Heart left ventricle (tissue), 13 donors: ENCODE measurements around the gene CDH23.

Experiments
- POLR2A ChIP-seq, 2 donors: fragments of 450-650 bp; IDR thresholded peaks; one replicate each; pipeline ENCODE4 v1.6.1; 2017; ENCODE audit warnings: antibody characterized with exemption in 2 of 2, mild to moderate bottlenecking in 2 of 2, moderate library complexity in 2 of 2
- TF ChIP-seq, protein P1 (sequence below), 12 donors: fragments of 200-600 bp; sonication (generic) in 4 of 12; IDR thresholded peaks; one replicate each; pipeline versions ENCODE4 v1.5.0 to v1.8.0; 2018 to 2022; ENCODE audit warnings: antibody characterized with exemption in 12 of 12, mild to moderate bottlenecking in 5 of 12
- donor health status: ischemic (EF 13 %, LVEDD 7.1; RV severe dilation, severe dysfunction).
- donor health status: DM: no; HTN: yes; CAD: no.
- donor health status: DM: no; HTN: no; CAD: no.
- donor health status: ischemic (EF 25% LVEDD 6.9; RV normal size, moderate dysfunction).
- donor health status: ischemic (EF 25% LVEDD 5.7; RV mildly dilated, moderate dysfunction).
- donor health status: ischemic (EF 35%, LVEDD 5.7; RV mildly dilated, moderate dysfunction).
- donor health status: nonischemic (EF 11% LVEDD 7.7; RV severe dilation, severe dysfunction).
- donor health status: DM: yes; HTN: yes; CAD: no.
- donor health status: PGD.
- donor health status: ischemic (EF 29% LVEDD 5.4; RV normal size, mild dysfunction).
- donor health status: nonischemic (EF 23%, LVEDD 6.1; RV moderate dilation, normal function).

DNA sequence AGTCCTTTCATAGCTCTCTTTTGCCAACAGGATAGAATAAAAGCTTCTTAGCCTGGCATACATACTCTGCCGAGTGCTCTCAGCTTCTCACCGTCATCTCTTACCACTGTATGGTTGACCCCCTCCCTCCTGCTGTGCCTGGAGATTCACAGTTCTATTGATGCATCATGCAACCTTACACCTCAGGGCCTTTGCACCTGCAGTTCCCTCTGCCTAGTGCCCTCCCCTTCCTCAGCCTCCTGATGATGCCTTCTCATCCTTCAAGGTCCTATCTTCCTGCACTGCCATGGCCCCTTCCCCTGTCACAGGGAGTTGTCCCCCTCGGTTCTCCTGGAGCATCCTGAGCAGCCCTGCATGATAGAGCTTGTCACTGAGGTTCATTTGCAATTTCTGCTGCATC lies 81.5 kb downstream of the CDH23 start:
- TF ChIP-seq, protein P1, sequence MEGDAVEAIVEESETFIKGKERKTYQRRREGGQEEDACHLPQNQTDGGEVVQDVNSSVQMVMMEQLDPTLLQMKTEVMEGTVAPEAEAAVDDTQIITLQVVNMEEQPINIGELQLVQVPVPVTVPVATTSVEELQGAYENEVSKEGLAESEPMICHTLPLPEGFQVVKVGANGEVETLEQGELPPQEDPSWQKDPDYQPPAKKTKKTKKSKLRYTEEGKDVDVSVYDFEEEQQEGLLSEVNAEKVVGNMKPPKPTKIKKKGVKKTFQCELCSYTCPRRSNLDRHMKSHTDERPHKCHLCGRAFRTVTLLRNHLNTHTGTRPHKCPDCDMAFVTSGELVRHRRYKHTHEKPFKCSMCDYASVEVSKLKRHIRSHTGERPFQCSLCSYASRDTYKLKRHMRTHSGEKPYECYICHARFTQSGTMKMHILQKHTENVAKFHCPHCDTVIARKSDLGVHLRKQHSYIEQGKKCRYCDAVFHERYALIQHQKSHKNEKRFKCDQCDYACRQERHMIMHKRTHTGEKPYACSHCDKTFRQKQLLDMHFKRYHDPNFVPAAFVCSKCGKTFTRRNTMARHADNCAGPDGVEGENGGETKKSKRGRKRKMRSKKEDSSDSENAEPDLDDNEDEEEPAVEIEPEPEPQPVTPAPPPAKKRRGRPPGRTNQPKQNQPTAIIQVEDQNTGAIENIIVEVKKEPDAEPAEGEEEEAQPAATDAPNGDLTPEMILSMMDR (IDR thresholded peaks at IDR 0.05) = no peak
- TF ChIP-seq POLR2A (IDR thresholded peaks at IDR 0.05) = no peak
